Endothelial cell of umbilical vein (primary cell): ENCODE measurements around the gene KRT6C. TPM values are rescaled to one million over a fixed set of nuclear protein-coding genes. Genes with fewer than 3 reads are reported as not detected.

ENCODE experiments used
- BruUV-seq: library from RNA; stranded (reverse); fragments of 400-500 nt; replicated peaks from 2 replicates; lab custom pipeline; 2021; lab: Mats Ljungman, UMichigan
- CTCF ChIA-PET: fragments of 300-600, 350-600 bp; sonication (Branson Sonifier 250); formaldehyde crosslinking; loops from one replicate; lab custom pipeline; 2021; ENCODE audit warnings: antibody characterized with exemption, inconsistent platforms; lab: Charles Lee
- POLR2A ChIA-PET: fragments of 300-600, 350-600 bp; sonication (Branson Sonifier 250); formaldehyde crosslinking; loops from one replicate; lab custom pipeline; 2021; ENCODE audit warnings: antibody characterized with exemption, inconsistent platforms; lab: Charles Lee
- DNase-seq: peaks from one replicate; pipeline ENCODE4 v3.0.0-alpha.2; 2011; ENCODE audit warnings: low read depth, low spot score
- FAIRE-seq: peaks from 2 replicates; lab custom pipeline; 2011; peaks lifted over from hg19 to GRCh38; lab: Jason Lieb, UNC
- H2AFZ ChIP-seq: 2 replicates; pipeline ENCODE4 v1.6.0; 2012; ENCODE audit warnings: low read depth, low read length, control low read depth, inconsistent platforms
- H3K27ac ChIP-seq: 2 replicates; pipeline ENCODE4 v1.5.1; 2011; ENCODE audit warnings: low read depth, mild to moderate bottlenecking, control low read depth, low read length, moderate library complexity; ENCODE audit not compliant: insufficient read depth
- H3K27me3 ChIP-seq, 2 experiments: 2 replicates each; pipeline versions ENCODE4 v1.6.0 to v1.6.1; 2011; ENCODE audit warnings: low read length in 2 of 2, mixed read lengths in 1 of 2; ENCODE audit not compliant: control insufficient read depth in 2 of 2, insufficient read depth in 2 of 2
- H3K36me3 ChIP-seq, 2 experiments: 2 replicates in 1 of 2; 3 replicates in 1 of 2; pipeline ENCODE4 v1.5.1; 2011; ENCODE audit warnings: low read length in 2 of 2, mild to moderate bottlenecking in 1 of 2, moderate library complexity in 1 of 2; ENCODE audit not compliant: control insufficient read depth in 2 of 2, insufficient read depth in 2 of 2; ENCODE audit errors: extremely low read depth in 1 of 2
- H3K4me1 ChIP-seq: 3 replicates; pipeline ENCODE4 v1.5.1; 2011; ENCODE audit warnings: mild to moderate bottlenecking, low read length; ENCODE audit not compliant: control insufficient read depth, insufficient read depth; ENCODE audit errors: extremely low read depth
- H3K4me2 ChIP-seq: 2 replicates; pipeline ENCODE4 v1.6.1; 2011; ENCODE audit warnings: low read length, control low read depth, mixed read lengths; ENCODE audit not compliant: insufficient read depth
- H3K4me3 ChIP-seq, 3 experiments: fragments of 200-600 bp in 1 of 3; sonication (generic), shearing (Covaris generic) in 1 of 3; replicated peaks in 1 of 3; 2 replicates each; pipeline ENCODE4 v1.5.1; 2011 to 2016; ENCODE audit warnings: control low read depth in 3 of 3, low read length in 3 of 3, mild to moderate bottlenecking in 2 of 3, inconsistent platforms in 1 of 3, low read depth in 1 of 3, moderate library complexity in 1 of 3; ENCODE audit not compliant: insufficient read depth in 1 of 3
- H3K79me2 ChIP-seq: 2 replicates; pipeline ENCODE4 v1.6.0; 2012; ENCODE audit warnings: low read length, inconsistent platforms; ENCODE audit not compliant: control insufficient read depth, insufficient read depth
- H3K9ac ChIP-seq: replicated peaks from 2 replicates; pipeline ENCODE3; 2011; ENCODE audit warnings: low read length, control low read depth; ENCODE audit not compliant: insufficient read depth; ENCODE audit errors: extremely low read depth
- H3K9me1 ChIP-seq: replicated peaks from 3 replicates; pipeline ENCODE4 v1.6.0; 2011; ENCODE audit warnings: mild to moderate bottlenecking, low read length; ENCODE audit not compliant: control insufficient read depth, insufficient read depth; ENCODE audit errors: extremely low read depth
- H3K9me3 ChIP-seq: replicated peaks from 2 replicates; pipeline ENCODE4 v1.5.1; 2012; ENCODE audit warnings: low read length, inconsistent platforms; ENCODE audit not compliant: control insufficient read depth, insufficient read depth
- H4K20me1 ChIP-seq: replicated peaks from 2 replicates; pipeline ENCODE3; 2011; ENCODE audit warnings: mild to moderate bottlenecking, low read length; ENCODE audit not compliant: control insufficient read depth, insufficient read depth; ENCODE audit errors: extremely low read depth
- EZH2 ChIP-seq: IDR thresholded peaks from 2 replicates; pipeline ENCODE4 v1.6.1; 2012; ENCODE audit warnings: borderline replicate concordance, low read depth, mild to moderate bottlenecking, moderate library complexity, low read length, inconsistent platforms; ENCODE audit not compliant: severe bottlenecking
- FOS ChIP-seq: IDR thresholded peaks from 2 replicates; pipeline ENCODE4 v1.6.1; 2011; ENCODE audit warnings: mild to moderate bottlenecking, low read length, moderate library complexity, borderline replicate concordance; ENCODE audit not compliant: insufficient read depth
- GATA2 ChIP-seq: IDR thresholded peaks from 2 replicates; pipeline ENCODE4 v1.7.0; 2011; ENCODE audit warnings: low read depth, mild to moderate bottlenecking, moderate library complexity, mixed read lengths, low read length; ENCODE audit not compliant: insufficient read length, insufficient read depth
- JUN ChIP-seq: IDR thresholded peaks from 2 replicates; pipeline ENCODE4 v1.6.1; 2011; ENCODE audit warnings: borderline replicate concordance, low read depth; ENCODE audit not compliant: insufficient read length, insufficient read depth
- MYC ChIP-seq: IDR thresholded peaks from one replicate; pipeline ENCODE4 v1.6.1; 2011; ENCODE audit warnings: mild to moderate bottlenecking, low read depth, low read length
- POLR2A ChIP-seq: IDR thresholded peaks from 2 replicates; pipeline ENCODE4 v1.6.1; 2012; ENCODE audit warnings: low read depth, mild to moderate bottlenecking, control low read depth, low read length
- POLR2AphosphoS5 ChIP-seq: IDR thresholded peaks from 2 replicates; pipeline ENCODE4 v1.6.1; 2012; ENCODE audit warnings: low read depth, mild to moderate bottlenecking, control low read depth, low read length, moderate library complexity; ENCODE audit not compliant: insufficient read depth
- dilution Hi-C: fragments of 300-500 bp; cut with MboI; formaldehyde crosslinking; loops from one replicate; pipeline ENCODE4 v1.15.0; 2019; ENCODE audit warnings: low sequenced_read_pairs; ENCODE audit not compliant: extremely low pct_ligation_motif_present
- intact Hi-C: fragments of 100-400 bp; cut with micrococcal nuclease; formaldehyde crosslinking; loops from one replicate; pipeline ENCODE4 v1.10.0; 2022
- polyA plus RNA-seq, 4 experiments: library from polyadenylated mRNA; depleted of rRNA in 3 of 4; stranded (reverse) in 3 of 4; unstranded in 1 of 4; fragments of >200 nt; gene quantifications; 2 replicates each; pipeline versions ENCODE4 v1.2.1 to v1.2.3, GENCODE V29; 2011 to 2012; ENCODE audit warnings: missing spikeins in 1 of 4
- total RNA-seq: library from RNA; stranded (reverse); gene quantifications from 2 replicates; pipeline ENCODE4 v1.2.3, GENCODE V29; 2021
- TF ChIP-seq, protein P1 (sequence below), 2 donors: IDR thresholded peaks; 1 replicate in 1 of 2; 2 replicates in 1 of 2; pipeline ENCODE4 v1.5.1; 2011; ENCODE audit warnings: low read length in 2 of 2, mild to moderate bottlenecking in 2 of 2, moderate library complexity in 2 of 2, control low read depth in 1 of 2, inconsistent platforms in 1 of 2, low read depth in 1 of 2; ENCODE audit not compliant: insufficient read depth in 1 of 2; ENCODE audit errors: extremely low read depth in 1 of 2
- TF ChIP-seq, protein P2 (sequence below): IDR thresholded peaks from 2 replicates; pipeline ENCODE4 v1.6.1; 2011; ENCODE audit not compliant: insufficient read depth, insufficient read length

The KRT6C gene
- total and polyA plus RNA-seq, 2 donors (not counting 3 experiments of a cell fraction or from before 2014, with no cell fraction given), result not detected

DNA sequence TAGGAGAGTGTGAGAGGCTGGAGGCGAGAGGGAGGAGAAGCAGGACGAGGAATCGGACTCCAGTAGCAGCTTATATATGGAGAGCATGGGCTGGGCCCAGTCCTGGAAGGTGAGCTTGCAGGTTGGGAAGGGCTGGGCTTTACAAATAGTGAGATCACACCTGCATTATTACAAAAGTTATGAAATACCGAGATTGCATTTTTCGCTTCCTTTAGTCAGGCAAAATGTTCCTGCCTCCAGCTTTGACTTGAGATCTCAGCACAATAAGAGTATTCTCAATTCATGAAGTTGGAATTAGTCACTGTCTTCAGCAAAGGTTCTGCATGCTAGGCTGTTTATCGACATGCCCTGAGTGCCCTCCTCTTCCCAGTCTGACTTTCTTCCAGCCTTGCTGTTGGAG, 21.5 kb downstream of the KRT6C start, which contains the start of gene KRT6B:
Gene KRT6B, minus strand, starts transcription at position 46 of the 400 bp plus-strand sequence. CDS start 68 bp downstream, outside the sequence.
- CTCF ChIA-PET, result no interaction called here
- Histone ChIP-seq H3K4me1 (no peaks in the 10 kb centered on the region), H3K4me2 (no peak within 1 kb of the TSS), H3K9me1 (no peaks in the 10 kb centered on the region), H3K27ac (no peak within 1 kb of the TSS), H2AFZ (no peak within 1 kb of the TSS), H3K9me3 (no peaks in the 10 kb centered on the region), H3K27me3 (peaks cover 6 to 9% of the 10 kb centered on the region in 2 experiments), H3K36me3 (no peaks in the 10 kb centered on the region), H3K79me2 (no peaks in the 10 kb centered on the region), H3K9ac (no peak within 1 kb of the TSS), H4K20me1 (no peaks in the 10 kb centered on the region), H3K4me3 (no peak within 1 kb of the TSS)
- BruUV-seq, result no TSS peak
- DNase-seq (no peak), FAIRE-seq (no peak)
- intact Hi-C loops, result no loop called here
- TF ChIP-seq JUN (no peak), FOS (no peak), EZH2 (no peak), POLR2AphosphoS5 (no peak), GATA2 (no peak), MYC (no peak), POLR2A (no peak)
- TF ChIP-seq, protein P1, sequence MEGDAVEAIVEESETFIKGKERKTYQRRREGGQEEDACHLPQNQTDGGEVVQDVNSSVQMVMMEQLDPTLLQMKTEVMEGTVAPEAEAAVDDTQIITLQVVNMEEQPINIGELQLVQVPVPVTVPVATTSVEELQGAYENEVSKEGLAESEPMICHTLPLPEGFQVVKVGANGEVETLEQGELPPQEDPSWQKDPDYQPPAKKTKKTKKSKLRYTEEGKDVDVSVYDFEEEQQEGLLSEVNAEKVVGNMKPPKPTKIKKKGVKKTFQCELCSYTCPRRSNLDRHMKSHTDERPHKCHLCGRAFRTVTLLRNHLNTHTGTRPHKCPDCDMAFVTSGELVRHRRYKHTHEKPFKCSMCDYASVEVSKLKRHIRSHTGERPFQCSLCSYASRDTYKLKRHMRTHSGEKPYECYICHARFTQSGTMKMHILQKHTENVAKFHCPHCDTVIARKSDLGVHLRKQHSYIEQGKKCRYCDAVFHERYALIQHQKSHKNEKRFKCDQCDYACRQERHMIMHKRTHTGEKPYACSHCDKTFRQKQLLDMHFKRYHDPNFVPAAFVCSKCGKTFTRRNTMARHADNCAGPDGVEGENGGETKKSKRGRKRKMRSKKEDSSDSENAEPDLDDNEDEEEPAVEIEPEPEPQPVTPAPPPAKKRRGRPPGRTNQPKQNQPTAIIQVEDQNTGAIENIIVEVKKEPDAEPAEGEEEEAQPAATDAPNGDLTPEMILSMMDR (IDR thresholded peaks at IDR 0.05; ENCODE audit: extremely low read depth in 1 of 2, insufficient read depth in 1 of 2, low read depth in 1 of 2, low read length in 2 of 2), result no peak
- TF ChIP-seq, protein P2, sequence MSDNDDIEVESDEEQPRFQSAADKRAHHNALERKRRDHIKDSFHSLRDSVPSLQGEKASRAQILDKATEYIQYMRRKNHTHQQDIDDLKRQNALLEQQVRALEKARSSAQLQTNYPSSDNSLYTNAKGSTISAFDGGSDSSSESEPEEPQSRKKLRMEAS, result no peak
- dilution Hi-C loops, result no loop called here
- POLR2A ChIA-PET, result no interaction called here
